K562 (cell line): ENCODE data around the gene RIOX2. TPM values are rescaled to one million over a fixed set of nuclear protein-coding genes. Genes with fewer than 3 reads are reported as not detected.

Experiments
- ATAC-seq: fragments of 200-7000 bp; cut with Tn5 transposase; 3 replicates; pipeline ENCODE4 v1.9.1; 2020; ENCODE audit warnings: moderate library complexity
- BruUV-seq: library from RNA; stranded (reverse); fragments of 400-500 nt; replicated peaks from 2 replicates; lab custom pipeline; 2021; lab: Mats Ljungman, UMichigan
- CTCF ChIA-PET: fragments of 300-600 bp; formaldehyde crosslinking; extraction: SDS; loops from one replicate; lab custom pipeline; 2021; ENCODE audit warnings: low intra/inter-chr PET ratio; lab: Yijun Ruan, JAX
- POLR2A ChIA-PET: fragments of 300-600, 350-650 bp; sonication (Branson Sonifier 250); formaldehyde crosslinking; extraction: SDS; loops from one replicate; lab custom pipeline; 2021; ENCODE audit warnings: antibody characterized with exemption, inconsistent platforms; lab: Yijun Ruan, JAX
- DNase-seq, 4 experiments: peaks; one replicate each; pipeline versions ENCODE4 v3.0.0 to v3.0.0-alpha.2; 2011 to 2018; ENCODE audit warnings: low spot score in 3 of 4, mixed read lengths in 3 of 4; ENCODE audit errors: extremely low read depth in 1 of 4
- FAIRE-seq: peaks from 2 replicates; lab custom pipeline; 2011; peaks lifted over from hg19 to GRCh38; lab: Jason Lieb, UNC
- H2AFZ ChIP-seq: 2 replicates; pipeline ENCODE4 v1.6.0; 2011; ENCODE audit warnings: low read depth, low read length, control low read depth, inconsistent platforms
- H3K27ac ChIP-seq: fragments of 200-600 bp; 3 replicates; pipeline ENCODE4 v1.8.0; 2011; ENCODE audit warnings: low read depth, mild to moderate bottlenecking, control low read depth, inconsistent platforms, low read length, moderate library complexity, mixed read lengths; ENCODE audit errors: extremely low read depth
- H3K27me3 ChIP-seq, 2 experiments: fragments of 300-600 bp in 1 of 2; 2 replicates in 1 of 2; 3 replicates in 1 of 2; pipeline versions ENCODE4 v1.6.0 to v1.8.0; 2011; ENCODE audit warnings: inconsistent platforms in 2 of 2, low read length in 2 of 2, mild to moderate bottlenecking in 1 of 2, mixed read lengths in 1 of 2, moderate library complexity in 1 of 2; ENCODE audit not compliant: control insufficient read depth in 2 of 2, insufficient read depth in 2 of 2
- H3K36me3 ChIP-seq: fragments of 300-600 bp; 3 replicates; pipeline ENCODE4 v1.8.0; 2011; ENCODE audit warnings: mild to moderate bottlenecking, low read length, inconsistent platforms; ENCODE audit not compliant: control insufficient read depth, insufficient read depth
- H3K4me1 ChIP-seq, 2 experiments: fragments of 200-600 bp in 1 of 2; replicated peaks in 1 of 2; 2 replicates in 1 of 2; 3 replicates in 1 of 2; pipeline versions ENCODE4 v1.5.1 to v1.8.0; 2011; ENCODE audit warnings: inconsistent platforms in 2 of 2, low read length in 2 of 2, mild to moderate bottlenecking in 1 of 2, mixed read lengths in 1 of 2, moderate library complexity in 1 of 2; ENCODE audit not compliant: control insufficient read depth in 2 of 2, insufficient read depth in 2 of 2
- H3K4me2 ChIP-seq: 2 replicates; pipeline ENCODE4 v1.6.1; 2011; ENCODE audit warnings: low read length, control low read depth, inconsistent platforms, mixed read lengths; ENCODE audit not compliant: insufficient read depth
- H3K4me3 ChIP-seq: fragments of 200-600 bp; sonication (generic), shearing (Covaris generic); 2 replicates; pipeline ENCODE4 v1.5.1; 2016; ENCODE audit warnings: control low read depth, inconsistent platforms
- H3K79me2 ChIP-seq: fragments of 200-600 bp; 3 replicates; pipeline ENCODE4 v1.8.0; 2011; ENCODE audit warnings: low read length, inconsistent platforms; ENCODE audit not compliant: control insufficient read depth, insufficient read depth
- H3K9ac ChIP-seq, 2 experiments: 2 replicates each; pipeline versions ENCODE4 v1.6.0 to v1.6.1; 2011; ENCODE audit warnings: low read depth in 2 of 2, low read length in 2 of 2, control low read depth in 1 of 2, inconsistent platforms in 1 of 2, mild to moderate bottlenecking in 1 of 2, mixed read lengths in 1 of 2; ENCODE audit not compliant: insufficient read depth in 1 of 2
- H3K9me1 ChIP-seq: one replicate; pipeline ENCODE4 v1.6.0; 2011; ENCODE audit warnings: inconsistent platforms, mild to moderate bottlenecking, low read length, moderate library complexity; ENCODE audit not compliant: control insufficient read depth, insufficient read depth
- H3K9me3 ChIP-seq: replicated peaks from 2 replicates; pipeline ENCODE4 v1.5.1; 2011; ENCODE audit warnings: low read depth, low read length, inconsistent platforms; ENCODE audit not compliant: control insufficient read depth, insufficient read depth
- H4K20me1 ChIP-seq: replicated peaks from 2 replicates; pipeline ENCODE4 v1.6.1; 2011; ENCODE audit warnings: low read length, inconsistent platforms, mixed read lengths; ENCODE audit not compliant: control insufficient read depth, insufficient read depth
- CEBPB ChIP-seq: fragments of 450-650 bp; IDR thresholded peaks from 2 replicates; pipeline ENCODE4 v1.6.1; 2016; ENCODE audit warnings: missing genetic modification characterization, missing compliant biosample characterization
- RAD21 ChIP-seq, 2 experiments: fragments of 250-450 bp in 1 of 2; fragments of 450-650 bp in 1 of 2; sonication (Bioruptor Pico) in 1 of 2; formaldehyde crosslinking in 1 of 2; IDR thresholded peaks in 1 of 2; conservative IDR thresholded peaks in 1 of 2; 2 replicates each; pipeline versions ENCODE4 v1.4.0 to v1.8.0; 2020 to 2022; ENCODE audit warnings: mild to moderate bottlenecking in 2 of 2, moderate library complexity in 1 of 2
- WGBS: fragments of 100-300 bp; shearing (Covaris generic); methylation state at CpG from one replicate; pipeline ENCODE4 v1.1.6; 2016; ENCODE audit warnings: low coverage, mixed read lengths; ENCODE audit not compliant: insufficient coverage; ENCODE audit errors: missing lambda C conversion rate; 5-methylcytosine and 5-hydroxymethylcytosine counted together
- in situ Hi-C: fragments of 300-500 bp; cut with MboI; formaldehyde crosslinking; loops from 4 replicates; pipeline ENCODE4 v1.15.0; 2018; ENCODE audit warnings: inconsistent platforms, mixed read lengths
- intact Hi-C: fragments of 100-400 bp; cut with micrococcal nuclease; formaldehyde crosslinking; loops from 2 replicates; pipeline ENCODE4 v1.14.2; 2022
- polyA plus RNA-seq, 8 experiments: library from polyadenylated mRNA; depleted of rRNA in 4 of 8; stranded (reverse) in 5 of 8; unstranded in 3 of 8; fragments of >200 nt; fragmentation: Nextera tagmentation in 2 of 8; fragmentation: Illumina TruSeq in 1 of 8; extraction: Ambion mirVana in 2 of 8; extraction: Trizol in 1 of 8; gene quantifications; 2 replicates each; pipeline versions ENCODE4 v1.2.1 to v1.2.3, GENCODE V29; 2011 to 2014; ENCODE audit warnings: inconsistent platforms in 1 of 8, missing spikeins in 1 of 8
- total RNA-seq, 7 experiments: library from RNA; depleted of rRNA in 6 of 7; stranded (reverse); fragments of >200 nt in 6 of 7; fragmentation: Illumina TruSeq in 2 of 7; extraction: Trizol in 2 of 7; gene quantifications; 2 replicates each; pipeline versions ENCODE4 v1.2.1 to v1.2.3, GENCODE V29; 2011 to 2021; ENCODE audit warnings: low replicate concordance in 1 of 7
- TF ChIP-seq, protein P1 (sequence below), 3 experiments: IDR thresholded peaks in 2 of 3; conservative IDR thresholded peaks in 1 of 3; 2 replicates each; pipeline ENCODE4 v1.5.1; 2011 to 2012; ENCODE audit warnings: low read length in 3 of 3, mild to moderate bottlenecking in 3 of 3, control low read depth in 2 of 3, improper control_type of control experiment in 1 of 3, inconsistent platforms in 1 of 3, low read depth in 1 of 3, mixed read lengths in 1 of 3, moderate library complexity in 1 of 3; ENCODE audit not compliant: insufficient read depth in 2 of 3

RIOX2 gene
- total and polyA plus RNA-seq, 9 of the 15 experiments (the other 6 are each of a cell fraction or from before 2014, with no cell fraction given) = 22.2 to 56.0 (median 32.6) TPM

DNA sequence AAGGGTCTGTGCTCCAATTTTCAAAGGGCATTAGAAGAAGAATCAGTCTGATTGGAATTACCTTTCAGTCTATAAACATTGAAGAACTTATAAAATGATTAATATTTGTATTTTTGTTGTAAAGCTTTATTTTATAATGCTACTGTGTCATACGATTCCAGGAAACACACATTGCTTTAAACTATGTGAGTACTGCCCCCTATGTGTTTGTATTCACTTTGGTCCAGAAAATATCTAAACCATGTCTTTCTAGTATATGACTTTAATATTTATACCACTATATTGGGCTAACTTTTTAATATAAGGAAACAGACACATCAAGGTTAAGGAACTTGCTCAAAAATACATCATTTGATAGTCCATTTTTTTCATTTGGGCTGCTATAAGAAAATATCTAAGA is 3.2 kb upstream of the RIOX2 start:
- Histone ChIP-seq H3K4me1 (peaks cover 0 to 8% of the 10 kb centered on the region in 2 experiments; a peak in 3 of 5 replicates), H3K27ac (no peak overlapping the region), H4K20me1 (no peaks in the 10 kb centered on the region), H3K27me3 (no peaks in the 10 kb centered on the region), H2AFZ (no peak overlapping the region), H3K79me2 (peaks cover 14% of the 10 kb centered on the region), H3K4me2 (no peak overlapping the region), H3K4me3 (no peak overlapping the region), H3K9me3 (no peaks in the 10 kb centered on the region), H3K9me1 (no peaks in the 10 kb centered on the region), H3K36me3 (no peaks in the 10 kb centered on the region), H3K9ac (no peak overlapping the region)
- intact Hi-C loops = loop anchor here (5.0 kb wide), 1 partner anchor 183 kb away; no protein-coding TSS in a partner anchor
- TF ChIP-seq CEBPB (tag) (no peak), RAD21 (CRISPR knock-in tag; conservative IDR thresholded peaks at IDR 0.05 in 1 of 2, IDR thresholded peaks at IDR 0.05 in 1 of 2) (peak in 1 of 2 experiments; percentile 30; a peak in 1 of 4 replicates)
- TF ChIP-seq, protein P1, sequence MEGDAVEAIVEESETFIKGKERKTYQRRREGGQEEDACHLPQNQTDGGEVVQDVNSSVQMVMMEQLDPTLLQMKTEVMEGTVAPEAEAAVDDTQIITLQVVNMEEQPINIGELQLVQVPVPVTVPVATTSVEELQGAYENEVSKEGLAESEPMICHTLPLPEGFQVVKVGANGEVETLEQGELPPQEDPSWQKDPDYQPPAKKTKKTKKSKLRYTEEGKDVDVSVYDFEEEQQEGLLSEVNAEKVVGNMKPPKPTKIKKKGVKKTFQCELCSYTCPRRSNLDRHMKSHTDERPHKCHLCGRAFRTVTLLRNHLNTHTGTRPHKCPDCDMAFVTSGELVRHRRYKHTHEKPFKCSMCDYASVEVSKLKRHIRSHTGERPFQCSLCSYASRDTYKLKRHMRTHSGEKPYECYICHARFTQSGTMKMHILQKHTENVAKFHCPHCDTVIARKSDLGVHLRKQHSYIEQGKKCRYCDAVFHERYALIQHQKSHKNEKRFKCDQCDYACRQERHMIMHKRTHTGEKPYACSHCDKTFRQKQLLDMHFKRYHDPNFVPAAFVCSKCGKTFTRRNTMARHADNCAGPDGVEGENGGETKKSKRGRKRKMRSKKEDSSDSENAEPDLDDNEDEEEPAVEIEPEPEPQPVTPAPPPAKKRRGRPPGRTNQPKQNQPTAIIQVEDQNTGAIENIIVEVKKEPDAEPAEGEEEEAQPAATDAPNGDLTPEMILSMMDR (IDR thresholded peaks at IDR 0.05 in 2 of 3, conservative IDR thresholded peaks at IDR 0.05 in 1 of 3; ENCODE audit: insufficient read depth in 2 of 3, low read depth in 1 of 3, low read length in 3 of 3) = peak in 1 of 3 experiments; percentile 27; a peak in 2 of 6 replicates
- DNase-seq (no peak), ATAC-seq (no peak), FAIRE-seq (no peak)
- POLR2A ChIA-PET = no interaction called here
- in situ Hi-C loops = no loop called here
- CTCF ChIA-PET = no interaction called here
- BruUV-seq = no TSS peak
- 18% methylated on average over 1 of the region's 1 CpG for WGBS
